HG03280 (cell line): ENCODE measurements around the gene SMARCE1.

Source experiments
- ATAC-seq: cut with Tn5 transposase; IDR thresholded peaks from one replicate; pipeline ENCODE4 v1.9.1; 2021; ENCODE audit warnings: mild to moderate bottlenecking, moderate library complexity; ENCODE audit not compliant: unreplicated experiment

SMARCE1 gene

GRCh38 chr17:40647624-40648383 lies at the start of gene SMARCE1:
Gene SMARCE1, minus strand, starts transcription at chr17:40647818. Its CDS starts 2,016 bp downstream, at chr17:40645802.
- ATAC-seq: peak; percentile 56

DNA sequence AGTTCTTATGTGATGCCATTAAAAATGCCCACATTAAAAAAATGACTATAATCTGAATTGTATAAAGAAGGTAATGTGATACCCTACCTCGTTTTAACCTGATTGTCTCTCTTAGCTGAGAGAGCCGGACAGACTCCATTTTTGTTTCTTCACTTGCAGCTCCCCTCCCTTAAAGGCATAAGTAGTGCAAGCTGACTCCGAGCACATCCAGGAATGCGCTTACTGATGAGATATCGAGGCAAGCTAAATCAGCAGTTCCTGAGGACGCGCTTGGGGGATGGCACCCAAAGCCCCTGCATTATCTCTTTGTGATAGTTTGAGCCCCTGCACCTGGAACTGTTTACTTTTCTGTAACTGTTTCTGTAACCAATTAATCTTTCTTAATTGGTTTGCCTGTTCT lies 49.7 kb upstream of the SMARCE1 start:
- ATAC-seq: no peak

GRCh38 chr17:40696651-40697072 lies 49.0 kb upstream of the SMARCE1 start:
- no peak for ATAC-seq

DNA sequence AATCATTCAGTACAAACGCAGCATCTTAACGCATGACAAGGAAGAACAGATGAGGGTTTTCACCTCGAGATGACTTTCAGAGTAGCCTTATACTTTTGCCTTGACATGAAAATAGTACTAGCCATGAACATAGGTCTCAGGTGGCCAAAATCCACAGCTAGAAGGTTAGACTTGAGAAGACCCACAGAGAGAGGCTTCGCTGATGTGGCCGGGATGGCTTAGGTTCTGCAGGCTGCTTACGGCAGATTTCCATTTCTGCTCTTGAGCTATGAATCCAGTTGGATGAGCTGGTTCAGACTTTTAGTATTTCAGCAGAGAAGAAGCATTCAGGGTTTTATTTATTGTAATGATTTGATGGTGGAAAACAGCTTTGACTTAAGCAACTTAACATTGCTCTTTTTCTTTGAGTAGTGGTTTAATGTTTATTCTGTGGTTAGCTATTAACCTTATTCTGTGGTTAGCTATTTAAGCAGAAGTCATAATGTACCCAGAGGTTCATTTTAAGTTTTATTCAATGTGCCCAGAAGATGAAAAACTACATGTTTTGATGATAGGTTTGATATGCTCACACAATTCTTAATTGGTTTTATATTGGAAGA lies 48.4 kb upstream of the SMARCE1 start:
- ATAC-seq: no peak

- ATAC-seq: no peak
These were observed 47.0 kb upstream of the SMARCE1 start for GRCh38 chr17:40694584-40694983.

GRCh38 chr17:40687106-40687505 lies 39.5 kb upstream of the SMARCE1 start:
- ATAC-seq: no peak

- no peak for ATAC-seq
These were observed 38.6 kb upstream of the SMARCE1 start for GRCh38 chr17:40686192-40686591.

DNA sequence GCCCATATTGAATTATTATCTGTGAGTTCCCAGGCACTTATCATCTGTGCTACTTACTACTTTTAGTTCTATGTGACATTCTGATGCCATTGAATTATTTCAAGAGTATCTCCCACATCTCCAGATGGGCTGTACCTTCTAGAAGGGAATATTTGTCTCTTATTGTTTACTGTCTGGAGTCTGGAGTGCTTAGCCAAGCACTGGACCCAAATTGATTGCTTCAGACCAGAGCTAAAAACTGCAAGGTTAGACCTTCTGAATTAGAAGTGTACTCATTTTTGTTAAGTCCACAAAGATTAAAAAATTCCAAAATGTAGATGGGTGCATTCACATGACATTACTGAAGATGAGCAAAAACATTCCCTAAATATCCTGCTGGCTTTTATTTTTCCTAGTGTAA lies 33.4 kb upstream of the SMARCE1 start:
- no peak for ATAC-seq

DNA sequence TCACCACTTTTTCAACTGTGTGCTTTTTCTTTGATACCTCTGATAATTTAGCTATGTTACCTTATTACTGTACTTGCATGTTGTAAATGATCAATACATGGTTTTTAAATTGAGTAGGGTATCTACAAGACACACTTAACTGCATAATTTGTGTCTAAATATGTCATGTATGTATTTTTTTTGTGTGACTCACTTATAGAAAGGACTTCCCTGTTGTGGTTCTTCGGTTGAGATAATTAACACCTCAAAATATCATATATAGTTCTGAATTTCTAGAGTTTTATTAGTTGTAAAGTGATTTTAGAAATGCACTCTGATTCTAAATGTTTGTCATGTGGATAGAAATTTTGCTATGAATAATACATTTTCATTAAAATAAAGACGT lies 31.9 kb upstream of the SMARCE1 start:
- no peak for ATAC-seq

DNA sequence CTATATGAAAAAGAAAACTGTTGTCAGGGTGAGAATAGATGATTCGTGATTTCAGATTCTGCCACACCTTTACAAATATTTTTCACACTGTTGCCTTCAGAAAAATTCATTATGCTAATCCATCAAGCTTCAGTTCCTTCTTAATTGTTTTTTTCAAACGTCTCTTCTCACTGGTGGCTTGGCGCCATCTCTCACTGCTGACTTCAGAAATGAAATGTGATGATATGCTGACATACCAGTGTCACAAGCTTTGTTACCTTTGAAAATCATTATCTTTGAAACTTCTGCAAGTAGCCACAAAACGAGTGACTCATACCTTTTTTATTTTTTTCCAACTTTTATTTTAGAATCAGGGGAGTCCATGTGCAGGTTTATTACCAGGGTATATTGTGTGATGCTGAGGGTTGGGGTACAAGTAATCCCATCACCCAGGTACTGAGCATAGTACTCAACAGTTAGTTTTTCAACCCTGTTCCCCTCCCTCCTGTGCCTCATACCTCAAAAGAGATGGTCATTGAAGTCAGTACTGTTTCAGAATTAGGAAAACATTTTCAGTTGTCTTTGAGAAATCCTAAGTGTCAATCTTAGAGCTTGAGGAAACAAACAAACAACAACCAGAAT lies 31.4 kb upstream of the SMARCE1 start:
- ATAC-seq: no peak

GRCh38 chr17:40675905-40676304 lies 28.3 kb upstream of the SMARCE1 start:
- ATAC-seq: no peak

GRCh38 chr17:40672654-40673053 lies 25.0 kb upstream of the SMARCE1 start:
- no peak for ATAC-seq

DNA sequence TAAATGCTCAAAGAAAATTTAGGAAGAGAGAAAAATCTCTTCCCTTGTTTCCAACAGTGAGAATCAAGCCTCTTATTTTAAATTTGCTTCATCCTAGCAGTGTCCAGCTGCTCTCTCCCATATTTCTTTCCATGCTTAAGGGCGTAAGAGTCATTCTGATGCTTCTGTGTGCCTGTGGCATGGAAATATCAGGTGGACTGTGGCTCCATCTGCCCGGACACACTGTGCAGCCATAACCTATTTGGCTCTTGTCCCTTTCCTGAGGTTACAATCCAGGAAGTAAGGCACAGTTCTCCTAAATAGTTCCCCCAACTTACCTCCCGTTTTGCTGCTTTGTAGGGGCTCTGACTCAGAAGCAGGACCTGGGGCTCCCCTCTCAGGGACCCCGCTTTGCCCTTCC lies 23.7 kb upstream of the SMARCE1 start:
- ATAC-seq: no peak

- ATAC-seq: no peak
These were observed 18.7 kb upstream of the SMARCE1 start for GRCh38 chr17:40666331-40666730.

DNA sequence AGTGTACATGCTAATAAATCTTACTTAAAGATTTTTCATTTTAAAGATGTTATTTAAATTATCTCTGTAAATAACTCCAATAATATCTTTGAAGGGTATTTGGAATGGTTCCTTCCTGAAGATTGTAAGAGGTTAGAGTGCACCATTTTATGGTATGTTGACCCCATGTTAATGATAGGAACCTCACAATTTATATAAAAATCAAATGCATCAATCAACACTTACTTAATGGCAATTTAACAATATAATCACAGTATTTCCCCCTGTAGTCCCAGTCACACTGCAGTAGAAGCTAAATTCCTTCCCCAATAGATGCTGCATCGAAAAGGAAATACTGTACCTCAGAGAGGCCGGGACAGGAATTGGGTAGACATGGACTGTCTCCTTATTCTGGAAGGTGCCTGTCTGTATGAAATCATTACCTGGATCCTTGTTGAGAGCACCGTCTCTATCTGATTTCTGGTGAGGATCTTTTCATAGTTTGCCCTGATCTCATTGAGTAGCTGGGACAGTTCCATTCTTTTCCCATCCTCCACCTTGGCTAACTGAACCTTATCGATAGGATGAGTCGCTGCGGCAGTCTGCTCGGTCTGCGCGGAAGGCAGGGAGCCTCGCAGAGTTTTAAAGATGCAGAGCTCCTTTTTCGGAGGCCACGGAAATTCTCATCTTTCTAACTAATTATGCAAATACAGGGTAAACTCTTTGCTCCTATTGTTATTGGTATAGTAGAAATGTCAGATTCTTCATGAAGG lies 17.1 kb upstream of the SMARCE1 start, which contains the start of gene KRT222:
Gene KRT222 (minus strand): TSS at position 596 of the 752 bp plus-strand sequence. CDS start 78 bp downstream, at position 518.
- ATAC-seq: no peak

DNA sequence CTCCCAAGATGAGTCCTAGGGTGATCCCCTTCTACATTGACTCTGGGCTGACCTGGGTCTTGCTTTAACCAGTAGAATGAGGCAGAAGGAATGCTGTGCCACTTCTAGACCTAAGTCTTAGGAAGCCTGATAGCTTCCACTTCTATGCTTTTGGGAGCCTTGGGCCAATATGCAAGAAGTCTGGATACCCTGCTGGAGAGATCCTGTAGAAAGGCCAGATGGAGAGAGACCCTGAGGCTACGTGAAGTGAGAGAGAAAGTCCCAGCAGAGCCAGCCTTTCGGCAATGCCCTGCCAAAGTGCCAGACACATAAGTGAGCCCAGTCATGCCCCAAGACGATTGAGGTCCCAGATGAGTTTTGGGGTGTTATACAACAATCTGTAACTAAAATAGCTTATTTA lies 15.6 kb upstream of the SMARCE1 start:
- no peak for ATAC-seq

DNA sequence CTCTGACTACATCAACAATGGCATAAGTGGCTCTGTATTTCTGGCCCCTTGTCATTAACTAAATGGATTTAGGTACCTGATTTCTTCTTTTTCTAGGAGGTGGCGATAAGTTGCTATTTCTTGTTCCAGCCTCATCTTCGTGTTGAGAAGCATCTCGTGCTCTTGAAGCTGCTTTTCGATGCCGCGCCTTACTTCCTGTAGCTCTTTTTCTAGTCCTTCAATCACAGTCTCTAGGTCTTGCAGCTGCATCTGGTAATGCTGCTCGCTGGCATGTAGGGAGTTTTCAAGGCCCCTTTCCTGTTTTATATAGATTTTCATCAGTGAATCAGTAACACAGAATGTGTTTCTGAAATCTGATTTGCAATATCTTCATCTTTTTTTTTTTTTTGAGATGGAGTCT lies 12.3 kb upstream of the SMARCE1 start:
- no peak for ATAC-seq

DNA sequence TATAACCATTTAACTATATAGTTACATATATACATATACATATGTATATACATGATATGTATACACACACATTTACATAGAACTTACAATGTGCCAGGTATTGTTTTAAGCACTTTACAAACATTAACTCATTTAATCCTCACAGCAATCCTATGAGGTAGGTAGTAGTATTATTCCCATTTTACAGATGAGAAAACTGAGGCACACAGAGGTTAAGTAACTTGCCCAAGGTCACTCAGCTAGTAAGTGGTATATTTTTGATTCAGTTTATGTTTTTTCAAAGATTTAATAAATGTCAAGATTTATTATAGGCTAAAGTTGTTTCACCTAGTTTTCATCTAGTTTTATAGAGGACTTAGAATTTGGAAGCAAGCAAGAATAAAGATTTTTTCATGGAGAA lies 10.8 kb upstream of the SMARCE1 start:
- ATAC-seq: no peak

GRCh38 chr17:40651939-40652338 lies 4.3 kb upstream of the SMARCE1 start:
- no peak for ATAC-seq

GRCh38 chr17:40648384-40648968 lies 858 bp upstream of the SMARCE1 start:
- ATAC-seq: peak; percentile 20
